ENCODE results near the gene MRPL49.
A peak's percentile ranks its signal among the peaks of the same experiment; 100 is the strongest.

The MRPL49 gene

DNA sequence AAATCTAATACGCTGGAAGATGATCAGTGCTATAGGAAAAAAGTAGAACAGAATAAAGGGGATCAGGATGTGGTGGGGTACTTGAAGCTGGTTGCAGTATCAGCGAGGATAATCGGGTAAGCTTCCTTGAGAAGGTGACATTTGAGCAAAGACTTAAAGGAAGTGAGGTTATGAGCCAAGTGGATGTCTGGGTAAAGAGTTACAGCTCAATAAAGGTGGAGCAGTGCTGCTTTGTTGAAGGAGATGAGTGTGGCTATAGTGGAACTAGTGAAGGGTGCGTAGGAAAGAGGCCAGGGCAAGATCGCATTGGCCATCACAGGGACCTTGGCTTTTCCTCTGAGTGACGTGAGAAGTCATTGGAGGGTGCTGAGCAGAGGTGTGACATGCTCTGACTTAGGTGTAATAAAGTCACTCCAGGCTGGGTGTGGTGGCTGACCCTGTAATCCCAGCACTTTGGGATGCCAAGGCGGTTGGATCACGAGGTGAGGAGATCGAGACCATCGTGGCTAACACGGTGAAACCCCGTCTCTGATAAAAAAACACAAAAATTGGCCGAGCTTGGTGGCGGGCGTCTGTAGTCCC, 14.5 kb downstream of the MRPL49 start:
- H3K27ac ChIP-seq, result peak overlapping the region; percentile 96; the same call in 1 of the 2 replicates
- no peak for TF ChIP-seq CTCF (conservative IDR thresholded peaks at IDR 0.05)
- no peak for TF ChIP-seq ZFX (IDR thresholded peaks at IDR 0.05)

GRCh38 chr11:65141896-65142494, 19.9 kb downstream of the MRPL49 start:
- H3K27ac ChIP-seq, result no peak overlapping the region
- TF ChIP-seq ZFX (IDR thresholded peaks at IDR 0.05) (no peak), CTCF (conservative IDR thresholded peaks at IDR 0.05) (no peak)

- H3K27ac ChIP-seq, result no peak overlapping the region
- TF ChIP-seq ZFX (IDR thresholded peaks at IDR 0.05) (no peak), CTCF (conservative IDR thresholded peaks at IDR 0.05) (no peak)
Measured at GRCh38 chr11:65147352-65148075, 25.4 kb downstream of the MRPL49 start.

DNA sequence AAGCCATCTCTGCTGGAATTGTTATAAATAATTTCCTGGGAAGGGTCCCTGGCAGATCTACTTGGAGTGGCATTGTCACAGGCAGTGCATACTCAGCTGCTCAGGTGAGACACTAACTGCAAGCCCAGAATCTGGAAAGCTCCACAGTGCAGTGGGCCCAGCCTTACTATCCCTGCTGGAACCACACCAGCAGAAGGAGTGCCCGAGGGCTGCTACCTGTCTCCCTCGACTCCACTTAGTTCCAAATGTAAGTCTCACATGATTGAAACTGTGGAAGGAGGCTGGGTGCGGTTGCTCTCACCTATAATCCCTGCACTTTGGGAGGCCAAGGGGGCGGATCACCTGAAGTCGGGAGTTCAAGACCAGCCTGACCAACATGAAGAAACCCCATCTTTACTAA, 26.5 kb downstream of the MRPL49 start:
- no peak overlapping the region for H3K27ac ChIP-seq
- TF ChIP-seq ZFX (IDR thresholded peaks at IDR 0.05) (no peak), CTCF (conservative IDR thresholded peaks at IDR 0.05) (no peak)

DNA sequence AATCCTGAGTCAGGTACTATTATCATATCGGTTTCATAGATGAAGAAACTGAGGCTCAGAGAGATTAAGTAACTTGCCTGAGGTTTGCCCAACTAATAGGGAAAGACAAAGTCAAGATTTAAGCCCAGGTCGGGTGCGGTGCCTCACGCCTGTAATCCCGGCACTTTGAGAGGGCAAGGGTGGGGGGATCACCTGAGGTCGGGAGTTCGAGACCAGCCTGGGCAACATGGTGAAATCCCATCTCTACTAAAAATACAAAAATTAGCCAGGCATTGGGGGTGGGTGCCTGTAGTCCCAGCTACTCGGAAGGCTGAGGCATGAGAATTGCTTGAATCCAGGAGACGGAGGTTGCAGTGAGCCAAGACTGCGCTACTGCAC, 28.0 kb downstream of the MRPL49 start:
- peak overlapping the region; percentile 4; the same call in 1 of the 2 replicates for H3K27ac ChIP-seq

GRCh38 chr11:65150509-65151299, 28.6 kb downstream of the MRPL49 start:
- H3K27ac ChIP-seq, result peak overlapping the region; percentile 4
- TF ChIP-seq CTCF (conservative IDR thresholded peaks at IDR 0.05) (no peak), ZFX (IDR thresholded peaks at IDR 0.05) (no peak)

GRCh38 chr11:65151331-65151899, 29.3 kb downstream of the MRPL49 start:
- TF ChIP-seq CTCF (conservative IDR thresholded peaks at IDR 0.05) (no peak), ZFX (IDR thresholded peaks at IDR 0.05) (no peak)
- no peak overlapping the region for H3K27ac ChIP-seq
